ENCODE measurements around the gene DACT1. TPM values are rescaled to one million over a fixed set of nuclear protein-coding genes. Genes with fewer than 3 reads are reported as not detected.

Gene DACT1
- total RNA-seq, 2 donors from 2014 or later = 3.5 to 21.2 TPM

GRCh38 chr14:58640959-58641358, 3.2 kb downstream of the DACT1 start:
- no peak for DNase-seq (ENCODE audit: low spot score)
- TF ChIP-seq CTCF (IDR thresholded peaks at IDR 0.05) = no peak
- no peak overlapping the region for H3K27ac ChIP-seq
- H3K36me3 ChIP-seq = peaks cover 28% of the 10 kb centered on the region
- peaks cover 0 to 31% of the 10 kb centered on the region in 2 donors for H3K4me1 ChIP-seq
- H3K9me3 ChIP-seq = no peaks in the 10 kb centered on the region
- H3K27me3 ChIP-seq = no peaks in the 10 kb centered on the region
- H3K4me3 ChIP-seq = no peak overlapping the region

GRCh38 chr14:58641509-58641908, 3.7 kb downstream of the DACT1 start:
- Histone ChIP-seq H3K27me3 (no peaks in the 10 kb centered on the region), H3K9me3 (no peaks in the 10 kb centered on the region), H3K27ac (no peak overlapping the region), H3K36me3 (peaks cover 34% of the 10 kb centered on the region), H3K4me3 (no peak overlapping the region), H3K4me1 (peaks cover 0 to 31% of the 10 kb centered on the region in 2 donors)
- no peak for DNase-seq (ENCODE audit: low spot score)
- TF ChIP-seq CTCF (IDR thresholded peaks at IDR 0.05) = no peak

- no peak overlapping the region for H3K4me3 ChIP-seq
- H3K9me3 ChIP-seq = no peaks in the 10 kb centered on the region
- peaks cover 0 to 28% of the 10 kb centered on the region in 2 donors for H3K4me1 ChIP-seq
- H3K27ac ChIP-seq = no peak overlapping the region
- no peak for TF ChIP-seq CTCF (IDR thresholded peaks at IDR 0.05)
- H3K36me3 ChIP-seq = peaks cover 37% of the 10 kb centered on the region
- no peaks in the 10 kb centered on the region for H3K27me3 ChIP-seq
- DNase-seq (ENCODE audit: low spot score) = no peak
These were observed 5.6 kb downstream of the DACT1 start for GRCh38 chr14:58643366-58643765.

- no peak overlapping the region for H3K27ac ChIP-seq
- no peaks in the 10 kb centered on the region for H3K9me3 ChIP-seq
- peaks cover 37% of the 10 kb centered on the region for H3K36me3 ChIP-seq
- DNase-seq (ENCODE audit: low spot score) = no peak
- TF ChIP-seq CTCF (IDR thresholded peaks at IDR 0.05) = no peak
- no peaks in the 10 kb centered on the region for H3K27me3 ChIP-seq
- H3K4me3 ChIP-seq = no peak overlapping the region
- peaks cover 0 to 5% of the 10 kb centered on the region in 2 donors for H3K4me1 ChIP-seq
These were observed 7.9 kb downstream of the DACT1 start for GRCh38 chr14:58645641-58646040.

GRCh38 chr14:58646479-58646878, 8.7 kb downstream of the DACT1 start:
- H3K4me1 ChIP-seq = peaks cover 0 to 4% of the 10 kb centered on the region in 2 donors
- peaks cover 34% of the 10 kb centered on the region for H3K36me3 ChIP-seq
- no peak for DNase-seq (ENCODE audit: low spot score)
- no peaks in the 10 kb centered on the region for H3K9me3 ChIP-seq
- no peak for TF ChIP-seq CTCF (IDR thresholded peaks at IDR 0.05)
- H3K27me3 ChIP-seq = no peaks in the 10 kb centered on the region
- H3K27ac ChIP-seq = no peak overlapping the region
- H3K4me3 ChIP-seq = no peak overlapping the region

- Histone ChIP-seq H3K4me3 (no peak overlapping the region), H3K36me3 (peaks cover 21% of the 10 kb centered on the region), H3K9me3 (no peaks in the 10 kb centered on the region), H3K27ac (no peak overlapping the region), H3K4me1 (peaks cover 0 to 4% of the 10 kb centered on the region in 2 donors), H3K27me3 (no peaks in the 10 kb centered on the region)
- DNase-seq (ENCODE audit: low spot score) = no peak
- no peak for TF ChIP-seq CTCF (IDR thresholded peaks at IDR 0.05)
These were observed 10.0 kb downstream of the DACT1 start for GRCh38 chr14:58647777-58648176.

Data from right atrium auricular region (tissue), 2 donors.